ENCODE measurements around the gene APBB2. TPM values are rescaled to one million over a fixed set of nuclear protein-coding genes. Genes with fewer than 3 reads are reported as not detected.

Gene APBB2
- total RNA-seq, 4 donors from 2014 or later = 51.7 to 75.9 (median 71.1) TPM

GRCh38 chr4:40874901-40875300 is 339.4 kb downstream of the APBB2 start:
- Histone ChIP-seq H3K36me3 (peaks cover 0 to 32% (median 2%) of the 10 kb centered on the region in 4 donors), H3K4me3 (no peak overlapping the region), H3K27ac (replicated peaks in 1 of 4) (no peak overlapping the region), H3K27me3 (no peaks in the 10 kb centered on the region), H3K4me1 (no peaks in the 10 kb centered on the region), H3K9me3 (no peaks in the 10 kb centered on the region)
- 67% methylated on average over 3 of the region's 3 CpGs for WGBS
- intact Hi-C loops (cut with DNase I) = no loop called here
- DNase-seq (ENCODE audit: extremely low spot score) = no peak
- TF ChIP-seq POLR2AphosphoS5 (IDR thresholded peaks at IDR 0.05) = no peak
- TF ChIP-seq, protein P1, sequence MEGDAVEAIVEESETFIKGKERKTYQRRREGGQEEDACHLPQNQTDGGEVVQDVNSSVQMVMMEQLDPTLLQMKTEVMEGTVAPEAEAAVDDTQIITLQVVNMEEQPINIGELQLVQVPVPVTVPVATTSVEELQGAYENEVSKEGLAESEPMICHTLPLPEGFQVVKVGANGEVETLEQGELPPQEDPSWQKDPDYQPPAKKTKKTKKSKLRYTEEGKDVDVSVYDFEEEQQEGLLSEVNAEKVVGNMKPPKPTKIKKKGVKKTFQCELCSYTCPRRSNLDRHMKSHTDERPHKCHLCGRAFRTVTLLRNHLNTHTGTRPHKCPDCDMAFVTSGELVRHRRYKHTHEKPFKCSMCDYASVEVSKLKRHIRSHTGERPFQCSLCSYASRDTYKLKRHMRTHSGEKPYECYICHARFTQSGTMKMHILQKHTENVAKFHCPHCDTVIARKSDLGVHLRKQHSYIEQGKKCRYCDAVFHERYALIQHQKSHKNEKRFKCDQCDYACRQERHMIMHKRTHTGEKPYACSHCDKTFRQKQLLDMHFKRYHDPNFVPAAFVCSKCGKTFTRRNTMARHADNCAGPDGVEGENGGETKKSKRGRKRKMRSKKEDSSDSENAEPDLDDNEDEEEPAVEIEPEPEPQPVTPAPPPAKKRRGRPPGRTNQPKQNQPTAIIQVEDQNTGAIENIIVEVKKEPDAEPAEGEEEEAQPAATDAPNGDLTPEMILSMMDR (IDR thresholded peaks at IDR 0.05) = no peak
- TF ChIP-seq EP300 (IDR thresholded peaks at IDR 0.05) = no peak
- no peak for TF ChIP-seq POLR2A (IDR thresholded peaks at IDR 0.05; ENCODE audit: low read depth)

DNA sequence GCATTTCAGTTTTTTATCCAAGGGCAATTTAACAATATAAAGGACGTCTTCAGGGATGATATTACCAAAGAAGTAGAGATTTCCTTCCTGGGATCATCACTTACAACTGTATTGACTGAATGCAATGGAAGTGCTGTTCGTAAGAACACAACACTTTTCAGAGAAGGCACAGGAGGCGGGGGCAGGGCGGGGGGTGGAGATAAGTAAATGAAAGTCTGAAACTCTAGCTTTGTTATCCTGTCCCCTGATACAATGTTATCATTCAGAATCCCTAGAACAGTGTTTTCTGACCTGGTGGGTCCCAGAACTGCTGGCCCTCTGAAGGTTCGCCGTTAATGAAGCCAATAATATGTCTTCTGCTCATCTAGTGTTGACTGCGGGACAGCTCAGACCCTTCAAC is 340.0 kb downstream of the APBB2 start:
- Histone ChIP-seq H3K27me3 (no peaks in the 10 kb centered on the region), H3K9me3 (no peaks in the 10 kb centered on the region), H3K36me3 (peaks cover 0 to 31% (median 2%) of the 10 kb centered on the region in 4 donors), H3K4me3 (no peak overlapping the region), H3K27ac (replicated peaks in 1 of 4) (no peak overlapping the region), H3K4me1 (no peaks in the 10 kb centered on the region)
- DNase-seq (ENCODE audit: extremely low spot score) = no peak
- 87% methylated on average over 7 of the region's 7 CpGs for WGBS
- TF ChIP-seq POLR2AphosphoS5 (IDR thresholded peaks at IDR 0.05) (no peak), POLR2A (IDR thresholded peaks at IDR 0.05; ENCODE audit: low read depth) (no peak), EP300 (IDR thresholded peaks at IDR 0.05) (no peak)
- TF ChIP-seq, protein P1 (IDR thresholded peaks at IDR 0.05) = no peak
- intact Hi-C loops (cut with DNase I) = no loop called here

GRCh38 chr4:40871695-40872250 is 342.6 kb downstream of the APBB2 start:
- Histone ChIP-seq H3K36me3 (peaks cover 0 to 24% (median 9%) of the 10 kb centered on the region in 4 donors), H3K4me1 (no peaks in the 10 kb centered on the region), H3K9me3 (no peaks in the 10 kb centered on the region), H3K27me3 (no peaks in the 10 kb centered on the region), H3K4me3 (no peak overlapping the region), H3K27ac (replicated peaks in 1 of 4) (no peak overlapping the region)
- TF ChIP-seq POLR2A (IDR thresholded peaks at IDR 0.05; ENCODE audit: low read depth) = no peak
- no peak for TF ChIP-seq POLR2AphosphoS5 (IDR thresholded peaks at IDR 0.05)
- 96% methylated on average over 7 of the region's 7 CpGs for WGBS
- intact Hi-C loops (cut with DNase I) = no loop called here
- no peak for DNase-seq (ENCODE audit: extremely low spot score)

DNA sequence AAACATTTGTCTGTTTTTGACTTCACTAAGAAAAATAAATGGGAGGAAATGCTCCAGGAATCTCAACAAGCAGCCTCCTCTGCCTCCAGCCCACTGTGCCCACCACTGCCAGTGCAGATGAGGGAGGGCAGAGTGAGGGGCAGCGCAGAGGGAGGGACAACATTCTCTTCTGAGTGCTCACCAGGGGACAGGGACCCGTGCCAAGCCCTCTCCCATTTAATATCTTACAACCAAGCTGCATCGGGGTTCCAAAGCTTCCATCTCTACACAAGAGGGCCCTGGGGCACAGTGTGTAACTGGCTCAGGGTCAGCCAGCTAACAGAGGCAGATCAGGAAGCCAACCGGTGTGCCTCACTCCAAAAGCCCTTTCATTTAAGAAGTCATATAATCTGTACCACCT is 344.2 kb downstream of the APBB2 start:
- no peak overlapping the region for H3K27ac ChIP-seq (replicated peaks in 1 of 4)
- TF ChIP-seq POLR2AphosphoS5 (IDR thresholded peaks at IDR 0.05) (no peak), EP300 (IDR thresholded peaks at IDR 0.05) (no peak), POLR2A (IDR thresholded peaks at IDR 0.05; ENCODE audit: low read depth) (no peak)
- TF ChIP-seq, protein P1 (IDR thresholded peaks at IDR 0.05) = no peak

DNA sequence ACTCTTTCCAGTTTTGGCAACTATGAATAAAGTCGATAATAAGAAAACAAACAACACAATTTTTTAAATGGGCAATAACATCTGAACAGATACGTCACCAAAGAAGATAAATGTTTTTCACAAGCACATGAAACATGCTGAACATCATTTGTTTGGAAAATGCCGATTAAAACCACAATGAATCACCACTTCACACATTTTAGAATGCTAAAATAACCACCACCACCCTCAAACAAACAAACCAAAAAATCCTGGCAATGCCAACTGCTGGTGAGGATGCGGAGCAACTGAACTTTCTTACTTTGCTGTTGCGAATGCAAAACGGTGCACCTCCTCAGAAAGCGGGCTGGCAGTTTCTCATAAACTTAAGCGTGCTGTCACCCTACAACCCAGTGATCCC is 348.6 kb downstream of the APBB2 start:
- Histone ChIP-seq H3K4me3 (no peak overlapping the region), H3K27ac (replicated peaks in 1 of 4) (no peak overlapping the region), H3K36me3 (peaks cover 0 to 18% (median 0%) of the 10 kb centered on the region in 4 donors), H3K27me3 (no peaks in the 10 kb centered on the region), H3K4me1 (no peaks in the 10 kb centered on the region), H3K9me3 (no peaks in the 10 kb centered on the region)
- TF ChIP-seq POLR2A (IDR thresholded peaks at IDR 0.05; ENCODE audit: low read depth) = no peak
- TF ChIP-seq EP300 (IDR thresholded peaks at IDR 0.05) = no peak
- TF ChIP-seq, protein P1 (IDR thresholded peaks at IDR 0.05) = no peak
- TF ChIP-seq POLR2AphosphoS5 (IDR thresholded peaks at IDR 0.05) = no peak
- WGBS = 81% methylated on average over 8 of the region's 8 CpGs
- DNase-seq (ENCODE audit: extremely low spot score) = no peak
- intact Hi-C loops (cut with DNase I) = no loop called here

More for the DNA sequence above, 344.2 kb downstream of the APBB2 start:
- Histone ChIP-seq H3K36me3 (peaks cover 0 to 20% (median 10%) of the 10 kb centered on the region in 4 donors), H3K4me3 (no peak overlapping the region), H3K4me1 (no peaks in the 10 kb centered on the region), H3K9me3 (no peaks in the 10 kb centered on the region), H3K27me3 (no peaks in the 10 kb centered on the region)
- 82% methylated on average over 4 of the region's 4 CpGs for WGBS
- intact Hi-C loops (cut with DNase I) = no loop called here
- DNase-seq (ENCODE audit: extremely low spot score) = no peak

Measured in esophagus muscularis mucosa (tissue), 4 donors.